Muscle of leg (tissue), 11 donors: Measurements from ENCODE around the gene KMT2B. TPM values are rescaled to one million over a fixed set of nuclear protein-coding genes. Genes with fewer than 3 reads are reported as not detected.
"Not testable (repeated sequence)": the region's sequence is repeated elsewhere in the genome, so short reads cannot be mapped to it uniquely, and the experiment has no call there.

Experiments
- DNase-seq: peaks from one replicate; pipeline ENCODE4 v3.0.0; 2013
- H3K27ac ChIP-seq: one replicate; pipeline ENCODE4 v1.5.1; 2013; ENCODE audit warnings: mild to moderate bottlenecking, low read length, control low read depth
- H3K27me3 ChIP-seq: one replicate; pipeline ENCODE4 v1.6.1; 2013; ENCODE audit warnings: low read length; ENCODE audit not compliant: control insufficient read depth, insufficient read depth
- H3K36me3 ChIP-seq: one replicate; pipeline ENCODE4 v1.6.1; 2013; ENCODE audit warnings: low read length; ENCODE audit not compliant: control insufficient read depth, insufficient read depth
- H3K4me1 ChIP-seq: one replicate; pipeline ENCODE4 v1.6.1; 2013; ENCODE audit warnings: low read length; ENCODE audit not compliant: control insufficient read depth, insufficient read depth
- H3K4me3 ChIP-seq: one replicate; pipeline ENCODE4 v1.5.1; 2013; ENCODE audit warnings: low read length, control low read depth
- H3K9me3 ChIP-seq: replicated peaks from 2 replicates; pipeline ENCODE4 v1.6.1; 2013; ENCODE audit warnings: low read depth, low read length; ENCODE audit not compliant: control insufficient read depth
- WGBS: methylation state at CpG from one replicate; pipeline ENCODE4 v1.1.5; 2013; ENCODE audit warnings: missing lambda C conversion rate; ENCODE audit not compliant: insufficient coverage; 5-methylcytosine and 5-hydroxymethylcytosine counted together
- polyA plus RNA-seq, 8 donors: library from polyadenylated mRNA; unstranded; fragments of 120-200 nt; gene quantifications; one replicate each; pipeline versions ENCODE4 v1.2.1 to v1.2.3, GENCODE V29; 2013; ENCODE audit warnings: inconsistent platforms in 1 of 8, low replicate concordance in 1 of 8; ENCODE audit not compliant: insufficient read length in 8 of 8, insufficient read depth in 1 of 8
- total RNA-seq: library from RNA; stranded (reverse); fragments of 120-200 nt; gene quantifications from one replicate; pipeline ENCODE4 v1.2.4, GENCODE V29; 2013

KMT2B gene
- total and polyA plus RNA-seq, 9 donors: 7.6 to 33.7 (median 25.1) TPM

DNA sequence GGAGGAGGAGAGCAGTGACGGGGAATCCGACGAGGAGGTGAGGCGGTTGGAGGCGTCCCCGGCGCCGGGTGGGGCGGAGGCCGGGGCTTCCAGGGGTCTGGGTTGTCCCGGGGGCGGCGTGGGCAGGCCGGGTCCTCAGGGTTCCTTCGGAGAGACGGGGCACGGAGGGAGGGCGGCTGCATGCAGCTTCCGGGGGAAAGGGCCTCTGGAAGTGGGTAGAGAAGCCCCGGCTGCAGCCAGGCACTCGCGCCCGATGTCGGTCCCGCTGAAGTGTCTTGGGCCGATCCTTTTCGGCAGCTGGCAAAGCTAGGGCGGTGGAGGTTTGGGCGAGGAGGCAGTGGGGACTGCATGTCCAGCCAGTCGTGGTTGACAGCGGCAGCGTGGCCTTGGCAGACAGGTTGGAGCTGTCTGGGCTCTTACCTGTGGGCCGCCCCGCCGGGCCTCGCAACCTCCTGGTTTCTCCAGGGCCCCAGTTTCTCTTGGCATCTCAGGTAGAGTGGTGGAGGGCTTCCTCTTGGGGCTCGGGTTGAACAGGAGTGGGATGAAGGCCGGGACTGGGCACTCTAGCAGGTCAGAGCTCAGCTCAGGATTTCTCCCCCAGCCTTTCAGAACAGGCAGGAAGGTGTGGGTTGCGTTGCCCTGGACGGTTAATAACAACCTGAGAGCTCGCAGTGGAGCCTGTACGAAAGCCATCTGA, 690 bp downstream of the KMT2B start:
- Histone ChIP-seq H3K36me3 (peaks cover 39% of the 10 kb centered on the region), H3K27me3 (no peaks in the 10 kb centered on the region), H3K27ac (peak overlapping the region; percentile 62), H3K4me1 (peaks cover 19% of the 10 kb centered on the region), H3K9me3 (no peaks in the 10 kb centered on the region), H3K4me3 (peak overlapping the region; percentile 86)
- no peak for DNase-seq
- under 1% methylated on average over 36 of the region's 42 CpGs for WGBS

DNA sequence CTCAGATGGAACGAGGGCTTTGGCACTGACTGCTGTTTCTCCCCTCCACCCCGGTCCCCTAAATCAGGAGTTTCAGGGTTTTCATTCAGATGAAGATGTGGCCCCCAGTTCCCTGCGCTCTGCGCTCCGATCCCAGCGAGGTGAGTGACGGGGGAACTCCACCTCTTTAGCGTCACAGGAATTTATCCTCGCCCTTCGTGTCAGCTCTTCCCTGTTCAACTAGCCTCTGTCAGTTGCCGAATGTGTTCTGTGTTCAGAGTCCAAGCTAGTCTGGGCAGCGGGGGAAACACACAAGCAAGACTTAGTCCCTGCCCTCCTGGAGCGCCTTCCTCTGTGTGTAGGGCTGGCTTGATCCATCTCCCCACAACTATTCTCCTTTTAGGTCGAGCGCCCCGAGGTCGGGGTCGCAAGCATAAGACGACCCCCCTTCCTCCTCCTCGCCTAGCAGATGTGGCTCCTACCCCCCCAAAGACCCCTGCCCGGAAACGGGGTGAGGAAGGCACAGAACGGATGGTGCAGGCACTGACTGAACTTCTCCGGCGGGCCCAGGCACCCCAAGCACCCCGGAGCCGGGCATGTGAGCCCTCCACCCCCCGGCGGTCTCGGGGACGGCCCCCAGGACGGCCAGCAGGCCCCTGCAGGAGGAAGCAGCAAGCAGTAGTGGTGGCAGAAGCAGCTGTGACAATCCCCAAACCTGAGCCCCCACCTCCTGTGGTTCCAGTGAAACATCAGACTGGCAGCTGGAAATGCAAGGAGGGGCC, 1.8 kb downstream of the KMT2B start:
- Histone ChIP-seq H3K4me1 (peaks cover 19% of the 10 kb centered on the region), H3K4me3 (peak overlapping the region; percentile 86), H3K27ac (no peak overlapping the region), H3K9me3 (no peaks in the 10 kb centered on the region), H3K27me3 (no peaks in the 10 kb centered on the region), H3K36me3 (peaks cover 49% of the 10 kb centered on the region)
- DNase-seq: no peak
- WGBS: 85% methylated on average over 25 of the region's 32 CpGs

DNA sequence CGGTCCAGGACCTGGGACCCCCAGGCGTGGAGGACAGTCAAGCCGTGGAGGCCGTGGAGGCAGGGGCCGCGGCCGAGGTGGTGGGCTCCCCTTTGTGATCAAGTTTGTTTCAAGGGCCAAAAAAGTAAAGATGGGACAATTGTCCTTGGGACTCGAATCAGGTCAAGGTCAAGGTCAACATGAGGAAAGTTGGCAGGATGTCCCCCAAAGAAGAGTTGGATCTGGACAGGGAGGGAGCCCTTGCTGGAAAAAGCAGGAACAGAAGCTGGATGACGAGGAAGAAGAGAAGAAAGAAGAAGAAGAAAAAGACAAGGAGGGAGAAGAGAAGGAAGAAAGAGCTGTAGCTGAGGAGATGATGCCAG, 2.3 kb downstream of the KMT2B start:
- H3K36me3 ChIP-seq: peaks cover 55% of the 10 kb centered on the region
- 90% methylated on average over 9 of the region's 9 CpGs for WGBS
- H3K4me1 ChIP-seq: peaks cover 19% of the 10 kb centered on the region
- no peaks in the 10 kb centered on the region for H3K9me3 ChIP-seq
- H3K27me3 ChIP-seq: no peaks in the 10 kb centered on the region
- H3K27ac ChIP-seq: no peak overlapping the region
- DNase-seq: no peak
- no peak overlapping the region for H3K4me3 ChIP-seq

DNA sequence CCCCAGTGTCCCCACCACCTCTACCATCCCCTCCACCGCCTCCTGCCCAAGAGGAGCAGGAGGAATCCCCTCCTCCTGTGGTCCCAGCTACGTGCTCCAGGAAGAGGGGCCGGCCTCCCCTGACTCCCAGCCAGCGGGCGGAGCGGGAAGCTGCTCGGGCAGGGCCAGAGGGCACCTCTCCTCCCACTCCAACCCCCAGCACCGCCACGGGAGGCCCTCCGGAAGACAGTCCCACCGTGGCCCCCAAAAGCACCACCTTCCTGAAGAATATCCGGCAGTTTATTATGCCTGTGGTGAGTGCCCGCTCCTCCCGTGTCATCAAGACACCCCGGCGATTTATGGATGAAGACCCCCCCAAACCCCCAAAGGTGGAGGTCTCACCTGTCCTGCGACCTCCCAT, 2.8 kb downstream of the KMT2B start:
- H3K27me3 ChIP-seq: no peaks in the 10 kb centered on the region
- H3K4me1 ChIP-seq: peaks cover 18% of the 10 kb centered on the region
- peaks cover 60% of the 10 kb centered on the region for H3K36me3 ChIP-seq
- no peak overlapping the region for H3K27ac ChIP-seq
- DNase-seq: no peak
- no peaks in the 10 kb centered on the region for H3K9me3 ChIP-seq
- 90% methylated on average over 14 of the region's 17 CpGs for WGBS
- H3K4me3 ChIP-seq: no peak overlapping the region

DNA sequence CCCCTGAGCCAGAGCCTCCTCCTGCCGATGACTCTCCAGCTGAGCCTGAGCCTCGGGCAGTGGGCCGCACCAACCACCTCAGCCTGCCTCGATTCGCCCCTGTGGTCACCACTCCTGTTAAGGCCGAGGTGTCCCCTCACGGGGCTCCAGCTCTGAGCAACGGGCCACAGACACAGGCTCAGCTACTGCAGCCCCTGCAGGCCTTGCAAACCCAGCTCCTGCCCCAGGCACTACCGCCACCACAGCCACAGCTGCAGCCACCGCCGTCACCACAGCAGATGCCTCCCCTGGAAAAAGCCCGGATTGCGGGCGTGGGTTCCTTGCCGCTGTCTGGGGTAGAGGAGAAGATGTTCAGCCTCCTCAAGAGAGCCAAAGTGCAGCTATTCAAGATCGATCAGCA, 3.6 kb downstream of the KMT2B start:
- Histone ChIP-seq H3K4me3 (no peak overlapping the region), H3K36me3 (peaks cover 67% of the 10 kb centered on the region), H3K4me1 (peaks cover 11% of the 10 kb centered on the region), H3K27me3 (no peaks in the 10 kb centered on the region), H3K27ac (no peak overlapping the region), H3K9me3 (no peaks in the 10 kb centered on the region)
- WGBS: 87% methylated on average over 9 of the region's 16 CpGs
- no peak for DNase-seq

DNA sequence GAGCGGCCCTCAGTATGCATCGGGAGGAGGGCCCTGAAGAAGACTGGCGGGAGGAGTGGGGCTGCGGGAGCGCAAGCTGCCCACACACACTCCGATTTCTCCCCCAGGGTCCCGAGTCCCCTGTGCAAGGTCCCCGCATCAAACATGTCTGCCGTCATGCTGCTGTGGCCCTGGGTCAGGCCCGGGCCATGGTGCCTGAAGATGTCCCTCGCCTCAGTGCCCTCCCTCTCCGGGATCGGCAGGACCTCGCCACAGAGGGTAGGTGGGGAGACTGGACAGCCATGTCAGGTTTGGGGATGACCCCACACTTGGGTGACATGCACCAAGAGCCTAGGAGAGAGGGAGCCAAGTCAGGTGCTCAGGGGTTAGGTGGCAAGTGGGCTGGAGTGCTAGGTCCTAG, 4.7 kb downstream of the KMT2B start:
- DNase-seq: no peak
- 95% methylated on average over 14 of the region's 14 CpGs for WGBS
- Histone ChIP-seq H3K36me3 (peaks cover 76% of the 10 kb centered on the region), H3K4me3 (no peak overlapping the region), H3K9me3 (no peaks in the 10 kb centered on the region), H3K4me1 (peaks cover 11% of the 10 kb centered on the region), H3K27ac (no peak overlapping the region), H3K27me3 (no peaks in the 10 kb centered on the region)

DNA sequence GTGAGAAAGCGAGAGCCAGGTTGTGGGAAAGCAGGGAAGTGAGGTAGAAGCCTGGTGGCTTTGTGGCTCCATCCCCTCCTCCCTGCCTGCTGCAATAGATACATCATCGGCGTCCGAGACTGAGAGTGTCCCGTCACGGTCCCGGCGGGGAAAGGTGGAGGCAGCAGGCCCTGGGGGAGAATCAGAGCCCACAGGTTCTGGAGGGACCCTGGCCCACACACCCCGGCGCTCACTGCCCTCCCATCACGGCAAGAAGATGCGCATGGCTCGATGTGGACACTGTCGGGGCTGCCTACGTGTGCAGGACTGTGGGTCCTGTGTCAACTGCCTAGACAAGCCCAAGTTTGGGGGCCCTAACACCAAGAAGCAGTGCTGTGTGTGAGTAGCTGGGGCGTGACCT, 5.1 kb downstream of the KMT2B start:
- Histone ChIP-seq H3K36me3 (peaks cover 80% of the 10 kb centered on the region), H3K4me3 (no peak overlapping the region), H3K4me1 (peaks cover 11% of the 10 kb centered on the region), H3K27ac (no peak overlapping the region), H3K9me3 (no peaks in the 10 kb centered on the region), H3K27me3 (no peaks in the 10 kb centered on the region)
- no peak for DNase-seq
- WGBS: 96% methylated on average over 10 of the region's 16 CpGs

DNA sequence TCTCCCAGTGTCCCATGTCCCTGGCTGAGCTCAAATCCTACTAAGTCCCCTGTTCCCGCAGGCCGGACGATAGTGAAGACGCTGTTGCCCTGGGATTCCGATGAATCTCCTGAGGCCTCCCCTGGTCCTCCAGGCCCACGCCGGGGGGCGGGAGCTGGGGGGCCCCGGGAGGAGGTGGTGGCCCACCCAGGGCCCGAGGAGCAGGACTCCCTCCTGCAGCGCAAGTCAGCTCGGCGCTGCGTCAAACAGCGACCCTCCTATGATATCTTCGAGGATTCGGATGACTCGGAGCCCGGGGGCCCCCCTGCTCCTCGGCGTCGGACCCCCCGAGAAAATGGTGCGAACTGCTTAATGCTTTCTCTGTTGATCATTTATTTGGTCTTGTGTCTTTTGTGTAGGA, 5.9 kb downstream of the KMT2B start:
- Histone ChIP-seq H3K27me3 (no peaks in the 10 kb centered on the region), H3K4me3 (no peak overlapping the region), H3K27ac (no peak overlapping the region), H3K9me3 (no peaks in the 10 kb centered on the region), H3K4me1 (peaks cover 11% of the 10 kb centered on the region), H3K36me3 (peaks cover 88% of the 10 kb centered on the region)
- no peak for DNase-seq
- WGBS: 93% methylated on average over 24 of the region's 24 CpGs

DNA sequence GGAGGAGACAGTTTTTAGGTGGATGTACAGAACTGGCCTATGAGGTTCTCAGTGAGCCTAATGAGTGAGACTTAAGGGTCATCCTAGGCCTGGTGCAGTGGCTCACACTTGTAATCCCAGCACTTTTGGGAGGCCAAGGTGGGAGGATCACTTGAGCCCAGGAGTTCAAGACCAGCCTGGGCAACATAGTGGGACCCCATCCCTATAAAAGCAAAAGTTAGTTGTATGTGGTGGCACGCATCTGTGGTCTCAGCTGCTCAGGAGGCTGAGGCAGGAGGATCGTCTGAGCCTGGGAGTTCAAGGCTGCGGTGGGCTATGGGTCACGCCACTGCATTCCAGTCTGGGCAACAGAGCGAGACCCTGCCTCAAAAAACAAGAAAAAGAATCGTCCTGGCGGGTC, 6.3 kb downstream of the KMT2B start:
- WGBS: 100% methylated on average over 6 of the region's 7 CpGs
- H3K36me3 ChIP-seq: peaks cover 92% of the 10 kb centered on the region
- H3K27me3 ChIP-seq, DNase-seq, H3K27ac ChIP-seq, H3K9me3 ChIP-seq, H3K4me1 ChIP-seq, H3K4me3 ChIP-seq: not testable (repeated sequence)

DNA sequence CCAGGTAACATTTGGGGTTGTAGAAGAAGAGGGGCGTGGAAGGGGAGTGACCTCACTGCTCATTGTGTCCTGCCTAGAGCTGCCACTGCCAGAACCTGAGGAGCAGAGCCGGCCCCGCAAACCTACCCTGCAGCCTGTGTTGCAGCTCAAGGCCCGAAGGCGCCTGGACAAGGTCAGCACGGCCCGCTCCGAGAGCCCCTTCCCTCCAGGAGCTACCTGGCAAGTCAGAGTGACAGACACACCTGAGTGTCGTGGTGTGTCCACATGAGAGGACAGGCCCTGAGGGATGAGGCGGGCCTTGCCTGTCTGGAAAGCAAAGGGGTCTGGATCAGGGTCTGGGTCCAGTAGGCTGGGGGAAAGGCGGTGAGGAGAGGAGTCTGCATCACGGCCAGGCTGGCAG, 6.8 kb downstream of the KMT2B start:
- H3K4me3 ChIP-seq: no peak overlapping the region
- H3K4me1 ChIP-seq: peaks cover 2% of the 10 kb centered on the region
- DNase-seq: no peak
- peaks cover 94% of the 10 kb centered on the region for H3K36me3 ChIP-seq
- no peaks in the 10 kb centered on the region for H3K27me3 ChIP-seq
- no peaks in the 10 kb centered on the region for H3K9me3 ChIP-seq
- WGBS: 94% methylated on average over 11 of the region's 12 CpGs
- no peak overlapping the region for H3K27ac ChIP-seq
